Liver (tissue), 3 donors: ENCODE data around the gene CEBPG.
A peak's percentile ranks its signal among the peaks of the same experiment; 100 is the strongest.

Experiments used
- EGR1 ChIP-seq, 2 donors: IDR thresholded peaks; 2 replicates each; pipeline ENCODE4 v1.6.1; 2016 to 2018; ENCODE audit warnings: antibody characterized with exemption in 2 of 2, low read depth in 2 of 2
- GABPA ChIP-seq, 2 donors: IDR thresholded peaks in 1 of 2; conservative IDR thresholded peaks in 1 of 2; 2 replicates each; pipeline ENCODE4 v1.6.1; 2016; ENCODE audit warnings: antibody characterized with exemption in 2 of 2, mild to moderate bottlenecking in 1 of 2, moderate library complexity in 1 of 2
- HNF4A ChIP-seq, 2 donors: conservative IDR thresholded peaks; 2 replicates each; pipeline ENCODE4 v1.6.1; 2016; ENCODE audit warnings: antibody characterized with exemption in 2 of 2, mild to moderate bottlenecking in 2 of 2
- JUND ChIP-seq, 2 donors: IDR thresholded peaks; 2 replicates each; pipeline ENCODE4 v1.6.1; 2016; ENCODE audit warnings: antibody characterized with exemption in 2 of 2
- SP1 ChIP-seq: IDR thresholded peaks from 2 replicates; pipeline ENCODE4 v1.6.1; 2018; ENCODE audit warnings: antibody characterized with exemption, mild to moderate bottlenecking
- YY1 ChIP-seq: IDR thresholded peaks from 2 replicates; pipeline ENCODE4 v1.6.1; 2016; ENCODE audit warnings: antibody characterized with exemption, mild to moderate bottlenecking
- TF ChIP-seq, protein P1 (sequence below): fragments of 150-350 bp; IDR thresholded peaks from 2 replicates; pipeline ENCODE4 v1.5.1; 2017; ENCODE audit warnings: improper control_type of control experiment, low read depth, low read length; ENCODE audit not compliant: missing input control
- TF ChIP-seq, protein P2 (sequence below): IDR thresholded peaks from 2 replicates; pipeline ENCODE4 v1.6.1; 2016; ENCODE audit warnings: antibody characterized with exemption, mild to moderate bottlenecking
- TF ChIP-seq, protein P3 (sequence below): IDR thresholded peaks from 2 replicates; pipeline ENCODE4 v1.6.1; 2016; ENCODE audit warnings: antibody characterized with exemption
- TF ChIP-seq, protein P4 (sequence below): IDR thresholded peaks from 2 replicates; pipeline ENCODE4 v1.6.1; 2016; ENCODE audit warnings: antibody characterized with exemption
- donor health status: healthy.
- donor health status: healthy.

DNA sequence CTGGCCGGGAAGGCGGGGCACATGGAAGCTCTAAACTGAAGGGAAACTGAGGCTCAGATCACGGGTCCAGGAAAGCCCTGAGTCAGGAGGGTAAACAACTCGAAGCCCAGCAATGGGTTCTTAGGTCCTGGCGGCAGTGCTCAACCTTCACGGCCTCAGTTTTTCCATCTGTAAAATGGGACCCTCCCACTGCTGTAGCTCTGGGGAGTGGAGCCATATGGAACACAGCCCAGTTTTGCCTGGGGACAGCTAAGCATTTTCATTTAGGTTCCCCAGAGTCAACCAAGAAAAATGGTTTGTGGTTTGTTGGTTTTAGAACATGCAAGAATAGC is 30.4 kb downstream of the CEBPG start:
- TF ChIP-seq JUND (IDR thresholded peaks at IDR 0.05), result no peak
- no peak for TF ChIP-seq SP1
- no peak for TF ChIP-seq HNF4A (conservative IDR thresholded peaks at IDR 0.05)
- no peak for TF ChIP-seq GABPA (IDR thresholded peaks at IDR 0.05 in 1 of 2, conservative IDR thresholded peaks at IDR 0.05 in 1 of 2)
- TF ChIP-seq, protein P1, sequence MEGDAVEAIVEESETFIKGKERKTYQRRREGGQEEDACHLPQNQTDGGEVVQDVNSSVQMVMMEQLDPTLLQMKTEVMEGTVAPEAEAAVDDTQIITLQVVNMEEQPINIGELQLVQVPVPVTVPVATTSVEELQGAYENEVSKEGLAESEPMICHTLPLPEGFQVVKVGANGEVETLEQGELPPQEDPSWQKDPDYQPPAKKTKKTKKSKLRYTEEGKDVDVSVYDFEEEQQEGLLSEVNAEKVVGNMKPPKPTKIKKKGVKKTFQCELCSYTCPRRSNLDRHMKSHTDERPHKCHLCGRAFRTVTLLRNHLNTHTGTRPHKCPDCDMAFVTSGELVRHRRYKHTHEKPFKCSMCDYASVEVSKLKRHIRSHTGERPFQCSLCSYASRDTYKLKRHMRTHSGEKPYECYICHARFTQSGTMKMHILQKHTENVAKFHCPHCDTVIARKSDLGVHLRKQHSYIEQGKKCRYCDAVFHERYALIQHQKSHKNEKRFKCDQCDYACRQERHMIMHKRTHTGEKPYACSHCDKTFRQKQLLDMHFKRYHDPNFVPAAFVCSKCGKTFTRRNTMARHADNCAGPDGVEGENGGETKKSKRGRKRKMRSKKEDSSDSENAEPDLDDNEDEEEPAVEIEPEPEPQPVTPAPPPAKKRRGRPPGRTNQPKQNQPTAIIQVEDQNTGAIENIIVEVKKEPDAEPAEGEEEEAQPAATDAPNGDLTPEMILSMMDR, result no peak
- no peak for TF ChIP-seq EGR1 (IDR thresholded peaks at IDR 0.05; ENCODE audit: low read depth in 2 of 2)
- TF ChIP-seq, protein P2, sequence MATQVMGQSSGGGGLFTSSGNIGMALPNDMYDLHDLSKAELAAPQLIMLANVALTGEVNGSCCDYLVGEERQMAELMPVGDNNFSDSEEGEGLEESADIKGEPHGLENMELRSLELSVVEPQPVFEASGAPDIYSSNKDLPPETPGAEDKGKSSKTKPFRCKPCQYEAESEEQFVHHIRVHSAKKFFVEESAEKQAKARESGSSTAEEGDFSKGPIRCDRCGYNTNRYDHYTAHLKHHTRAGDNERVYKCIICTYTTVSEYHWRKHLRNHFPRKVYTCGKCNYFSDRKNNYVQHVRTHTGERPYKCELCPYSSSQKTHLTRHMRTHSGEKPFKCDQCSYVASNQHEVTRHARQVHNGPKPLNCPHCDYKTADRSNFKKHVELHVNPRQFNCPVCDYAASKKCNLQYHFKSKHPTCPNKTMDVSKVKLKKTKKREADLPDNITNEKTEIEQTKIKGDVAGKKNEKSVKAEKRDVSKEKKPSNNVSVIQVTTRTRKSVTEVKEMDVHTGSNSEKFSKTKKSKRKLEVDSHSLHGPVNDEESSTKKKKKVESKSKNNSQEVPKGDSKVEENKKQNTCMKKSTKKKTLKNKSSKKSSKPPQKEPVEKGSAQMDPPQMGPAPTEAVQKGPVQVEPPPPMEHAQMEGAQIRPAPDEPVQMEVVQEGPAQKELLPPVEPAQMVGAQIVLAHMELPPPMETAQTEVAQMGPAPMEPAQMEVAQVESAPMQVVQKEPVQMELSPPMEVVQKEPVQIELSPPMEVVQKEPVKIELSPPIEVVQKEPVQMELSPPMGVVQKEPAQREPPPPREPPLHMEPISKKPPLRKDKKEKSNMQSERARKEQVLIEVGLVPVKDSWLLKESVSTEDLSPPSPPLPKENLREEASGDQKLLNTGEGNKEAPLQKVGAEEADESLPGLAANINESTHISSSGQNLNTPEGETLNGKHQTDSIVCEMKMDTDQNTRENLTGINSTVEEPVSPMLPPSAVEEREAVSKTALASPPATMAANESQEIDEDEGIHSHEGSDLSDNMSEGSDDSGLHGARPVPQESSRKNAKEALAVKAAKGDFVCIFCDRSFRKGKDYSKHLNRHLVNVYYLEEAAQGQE, result no peak
- peak; percentile 8 for TF ChIP-seq YY1
- TF ChIP-seq, protein P3, sequence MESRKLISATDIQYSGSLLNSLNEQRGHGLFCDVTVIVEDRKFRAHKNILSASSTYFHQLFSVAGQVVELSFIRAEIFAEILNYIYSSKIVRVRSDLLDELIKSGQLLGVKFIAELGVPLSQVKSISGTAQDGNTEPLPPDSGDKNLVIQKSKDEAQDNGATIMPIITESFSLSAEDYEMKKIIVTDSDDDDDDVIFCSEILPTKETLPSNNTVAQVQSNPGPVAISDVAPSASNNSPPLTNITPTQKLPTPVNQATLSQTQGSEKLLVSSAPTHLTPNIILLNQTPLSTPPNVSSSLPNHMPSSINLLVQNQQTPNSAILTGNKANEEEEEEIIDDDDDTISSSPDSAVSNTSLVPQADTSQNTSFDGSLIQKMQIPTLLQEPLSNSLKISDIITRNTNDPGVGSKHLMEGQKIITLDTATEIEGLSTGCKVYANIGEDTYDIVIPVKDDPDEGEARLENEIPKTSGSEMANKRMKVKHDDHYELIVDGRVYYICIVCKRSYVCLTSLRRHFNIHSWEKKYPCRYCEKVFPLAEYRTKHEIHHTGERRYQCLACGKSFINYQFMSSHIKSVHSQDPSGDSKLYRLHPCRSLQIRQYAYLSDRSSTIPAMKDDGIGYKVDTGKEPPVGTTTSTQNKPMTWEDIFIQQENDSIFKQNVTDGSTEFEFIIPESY, result no peak
- TF ChIP-seq, protein P4, sequence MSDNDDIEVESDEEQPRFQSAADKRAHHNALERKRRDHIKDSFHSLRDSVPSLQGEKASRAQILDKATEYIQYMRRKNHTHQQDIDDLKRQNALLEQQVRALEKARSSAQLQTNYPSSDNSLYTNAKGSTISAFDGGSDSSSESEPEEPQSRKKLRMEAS, result no peak
